NCI-H774 (cell line): ENCODE results near the gene HDAC4.

Experiments used
- DNase-seq: peaks from one replicate; lab custom pipeline; 2025; lab: John Stamatoyannopoulos, UW

Gene HDAC4

GRCh38 chr2:239220981-239221396 lies 179.8 kb downstream of the HDAC4 start:
- no peak for DNase-seq

GRCh38 chr2:239220341-239220740 lies 180.5 kb downstream of the HDAC4 start:
- no peak for DNase-seq

- DNase-seq: no peak
Observed at GRCh38 chr2:239216614-239217273, 184.1 kb downstream of the HDAC4 start.

GRCh38 chr2:239215988-239216613 lies 184.7 kb downstream of the HDAC4 start:
- DNase-seq: no peak

- no peak for DNase-seq
Observed at GRCh38 chr2:239215136-239215925, 185.5 kb downstream of the HDAC4 start.

- DNase-seq: no peak
Observed at GRCh38 chr2:239214725-239215124, 186.1 kb downstream of the HDAC4 start.

- DNase-seq: no peak
Observed at GRCh38 chr2:239213643-239214101, 187.1 kb downstream of the HDAC4 start.

- DNase-seq: no peak
Observed at GRCh38 chr2:239212929-239213642, 187.7 kb downstream of the HDAC4 start.

GRCh38 chr2:239212121-239212928 lies 188.5 kb downstream of the HDAC4 start:
- DNase-seq: no peak

GRCh38 chr2:239211396-239212094 lies 189.3 kb downstream of the HDAC4 start:
- DNase-seq: no peak

- no peak for DNase-seq
Observed at GRCh38 chr2:239209783-239210182, 191.0 kb downstream of the HDAC4 start.

- peak; percentile 36 for DNase-seq
Observed at GRCh38 chr2:239208465-239209180, 192.2 kb downstream of the HDAC4 start.

- DNase-seq: no peak
Observed at GRCh38 chr2:239206851-239207250, 194.0 kb downstream of the HDAC4 start.

GRCh38 chr2:239206042-239206441 lies 194.8 kb downstream of the HDAC4 start:
- no peak for DNase-seq

GRCh38 chr2:239204876-239205468 lies 195.8 kb downstream of the HDAC4 start:
- no peak for DNase-seq

GRCh38 chr2:239204136-239204875 lies 196.5 kb downstream of the HDAC4 start:
- no peak for DNase-seq

GRCh38 chr2:239203443-239204135 lies 197.2 kb downstream of the HDAC4 start:
- DNase-seq: no peak

- no peak for DNase-seq
Observed at GRCh38 chr2:239202836-239203235, 198.0 kb downstream of the HDAC4 start.
